NOMO-1 treated with dmso at 0.1 percent for 144 hours (cell line): Measurements from ENCODE around the gene TTLL4.
"Not testable (repeated sequence)": the region's sequence is repeated elsewhere in the genome, so short reads cannot be mapped to it uniquely, and the experiment has no call there.

Experiments
- DNase-seq: peaks from one replicate; lab custom pipeline; 2025; ENCODE audit not compliant: unreplicated experiment; lab: John Stamatoyannopoulos, UW

TTLL4 gene

GRCh38 chr2:218745160-218745558, 34.5 kb downstream of the TTLL4 start:
- DNase-seq: peak; percentile 79

GRCh38 chr2:218745559-218746469, 35.2 kb downstream of the TTLL4 start:
- DNase-seq: no peak

- DNase-seq: no peak
These were observed 35.8 kb downstream of the TTLL4 start for GRCh38 chr2:218746470-218746795.

- no peak for DNase-seq
These were observed 36.3 kb downstream of the TTLL4 start for GRCh38 chr2:218746960-218747359.

GRCh38 chr2:218748741-218749441, 38.3 kb downstream of the TTLL4 start:
- DNase-seq: no peak

GRCh38 chr2:218754201-218754600, 43.6 kb downstream of the TTLL4 start:
- no peak for DNase-seq

GRCh38 chr2:218754781-218755180, 44.1 kb downstream of the TTLL4 start:
- no peak for DNase-seq

GRCh38 chr2:218755198-218755566, 44.5 kb downstream of the TTLL4 start:
- DNase-seq: no peak

- no peak for DNase-seq
These were observed 45.2 kb downstream of the TTLL4 start for GRCh38 chr2:218755567-218756404.

GRCh38 chr2:218756599-218757377, 46.2 kb downstream of the TTLL4 start:
- DNase-seq: no peak

- DNase-seq: no peak
These were observed 51.2 kb downstream of the TTLL4 start for GRCh38 chr2:218761795-218762194.

- DNase-seq: not testable (repeated sequence)
These were observed 62.1 kb downstream of the TTLL4 start for GRCh38 chr2:218772759-218773158.

GRCh38 chr2:218773881-218774280, 63.2 kb downstream of the TTLL4 start:
- no peak for DNase-seq

GRCh38 chr2:218776488-218776887, 65.9 kb downstream of the TTLL4 start:
- no peak for DNase-seq

GRCh38 chr2:218777276-218777990, 66.8 kb downstream of the TTLL4 start:
- no peak for DNase-seq

- DNase-seq: no peak
These were observed 69.4 kb downstream of the TTLL4 start for GRCh38 chr2:218780046-218780445.

- no peak for DNase-seq
These were observed 70.4 kb downstream of the TTLL4 start for GRCh38 chr2:218780851-218781690.

GRCh38 chr2:218781691-218782527, 71.3 kb downstream of the TTLL4 start, which contains the start of gene CYP27A1:
Gene CYP27A1 (plus strand): TSS chr2:218782147. CDS start chr2:218782183, 36 bp downstream.
- no peak for DNase-seq
